Measurements from ENCODE around the gene SPATA33. TPM values are rescaled to one million over a fixed set of nuclear protein-coding genes. Genes with fewer than 3 reads are reported as not detected.

Gene SPATA33
- total RNA-seq (2022): 23.5 and 27.3 TPM in 2 replicates
- Bru-seq, nascent RNA: percentile 66 among the genes with signal in this experiment
- percentile 72 among the genes with signal in this experiment for BruChase-seq, experiment 1, labeled RNA remaining after a 6-hour chase
- percentile 70 among the genes with signal in this experiment for BruChase-seq, experiment 2, labeled RNA remaining after a 2-hour chase
- long read RNA-seq, transcript SPATA33-204 (2 exons, 2,368 nt): major isoform, 6 of 21 reads
- long read RNA-seq, partial matches to known transcripts: 0 of 21 reads
- long read RNA-seq, other reads (novel, unspliced or antisense): 8 of 21 reads

DNA sequence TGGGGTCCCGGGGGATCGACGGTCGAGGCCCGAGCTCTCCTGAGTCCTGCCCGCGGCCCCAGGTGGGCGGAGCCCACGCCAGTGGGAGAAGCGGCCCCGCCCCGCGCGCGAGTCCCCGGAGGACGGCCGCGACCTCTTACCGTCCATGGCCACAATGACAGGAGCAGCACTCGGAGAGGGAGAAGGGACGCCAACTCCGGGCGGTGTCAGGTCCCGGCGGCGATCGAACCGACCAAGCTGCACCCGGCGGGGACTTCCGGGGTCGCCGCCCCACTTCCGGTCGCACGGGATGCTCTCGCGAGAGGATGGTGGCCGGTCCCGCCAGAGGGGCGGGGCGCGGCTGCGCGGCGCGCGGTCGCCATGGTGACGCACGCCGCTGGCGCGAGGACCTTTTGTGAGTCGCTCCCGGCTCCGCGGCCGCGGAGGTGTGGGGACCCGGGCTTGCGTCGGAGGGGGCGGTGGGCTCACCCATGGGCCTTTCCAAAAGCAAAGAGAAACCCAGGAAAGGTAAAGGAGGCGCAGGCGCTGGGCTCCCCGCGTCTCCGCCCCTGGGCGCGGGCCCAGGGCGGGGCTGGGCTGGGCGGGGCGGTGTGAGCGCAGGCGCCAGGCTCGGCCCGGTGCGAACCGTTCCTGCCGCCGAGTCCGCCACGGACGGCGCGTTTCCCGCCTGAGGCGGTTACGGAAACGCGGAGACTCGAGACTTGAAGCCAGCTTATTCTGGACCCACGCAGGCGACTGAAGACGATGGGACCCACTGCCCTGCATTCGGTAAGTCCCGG is at the start of gene SPATA33, which contains the start of gene CHMP1A:
TSS of gene SPATA33 (plus strand) at position 395 of the 779 bp plus-strand sequence. CDS start at position 471, 76 bp downstream.
TSS of gene CHMP1A (minus strand) at position 267 of the 779 bp plus-strand sequence. CDS start at position 147, 120 bp downstream.
- no TSS peak for BruUV-seq (replicated peaks)
- intact Hi-C loops (cut with micrococcal nuclease; ENCODE audit: unreplicated experiment): no loop called here

DNA sequence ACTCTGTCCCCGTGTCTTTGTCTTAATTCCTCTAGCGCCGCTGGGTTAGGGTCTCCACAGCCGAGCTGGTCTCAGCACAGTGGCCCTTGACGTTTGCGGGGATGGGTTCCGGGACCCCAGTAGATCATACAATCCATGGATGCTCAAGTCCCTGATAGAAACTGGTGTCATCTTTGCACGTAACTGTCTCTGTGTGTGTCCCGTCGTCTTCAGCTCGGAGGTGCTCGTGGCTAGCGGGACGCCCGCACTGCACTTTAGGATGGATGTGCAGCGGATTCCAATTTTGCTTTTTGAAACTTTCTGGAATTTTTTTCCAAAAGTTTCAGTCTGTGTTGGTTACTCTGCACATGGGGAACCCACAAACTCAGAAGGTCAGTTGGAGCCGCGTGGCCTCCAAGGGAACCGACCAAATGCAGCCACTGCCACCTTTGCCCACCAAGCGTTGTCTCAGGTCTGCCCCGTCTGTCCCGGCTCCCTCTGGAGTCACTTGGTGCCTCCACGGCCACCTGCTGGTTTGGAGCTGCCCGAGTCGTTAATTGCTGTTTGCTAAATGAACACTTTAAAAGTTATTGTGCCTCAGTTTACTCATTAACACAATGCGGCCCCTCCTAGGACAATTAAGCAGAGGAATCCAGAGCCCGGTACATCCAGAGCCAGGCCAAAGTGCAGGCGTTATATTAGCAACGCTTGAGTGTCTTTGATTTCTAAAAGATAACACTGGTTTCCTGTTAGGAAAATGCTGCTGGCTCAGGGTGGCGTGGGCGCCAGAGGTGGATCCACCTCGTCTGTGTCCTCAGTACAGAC is 49.5 kb upstream of the SPATA33 start:
- TF ChIP-seq, protein P1, sequence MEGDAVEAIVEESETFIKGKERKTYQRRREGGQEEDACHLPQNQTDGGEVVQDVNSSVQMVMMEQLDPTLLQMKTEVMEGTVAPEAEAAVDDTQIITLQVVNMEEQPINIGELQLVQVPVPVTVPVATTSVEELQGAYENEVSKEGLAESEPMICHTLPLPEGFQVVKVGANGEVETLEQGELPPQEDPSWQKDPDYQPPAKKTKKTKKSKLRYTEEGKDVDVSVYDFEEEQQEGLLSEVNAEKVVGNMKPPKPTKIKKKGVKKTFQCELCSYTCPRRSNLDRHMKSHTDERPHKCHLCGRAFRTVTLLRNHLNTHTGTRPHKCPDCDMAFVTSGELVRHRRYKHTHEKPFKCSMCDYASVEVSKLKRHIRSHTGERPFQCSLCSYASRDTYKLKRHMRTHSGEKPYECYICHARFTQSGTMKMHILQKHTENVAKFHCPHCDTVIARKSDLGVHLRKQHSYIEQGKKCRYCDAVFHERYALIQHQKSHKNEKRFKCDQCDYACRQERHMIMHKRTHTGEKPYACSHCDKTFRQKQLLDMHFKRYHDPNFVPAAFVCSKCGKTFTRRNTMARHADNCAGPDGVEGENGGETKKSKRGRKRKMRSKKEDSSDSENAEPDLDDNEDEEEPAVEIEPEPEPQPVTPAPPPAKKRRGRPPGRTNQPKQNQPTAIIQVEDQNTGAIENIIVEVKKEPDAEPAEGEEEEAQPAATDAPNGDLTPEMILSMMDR (IDR thresholded peaks at IDR 0.05; ENCODE audit: unreplicated experiment): no peak
- Mint-ChIP-seq H3K4me3 (ENCODE audit: low read depth, unreplicated experiment) (no peak overlapping the region), H3K9me3 (ENCODE audit: low read depth, unreplicated experiment) (no peaks in the 10 kb centered on the region), H3K36me3 (ENCODE audit: insufficient read depth, unreplicated experiment) (no peaks in the 10 kb centered on the region), H3K27ac (ENCODE audit: unreplicated experiment) (no peak overlapping the region), H3K4me1 (ENCODE audit: low read depth, unreplicated experiment) (peaks cover 9% of the 10 kb centered on the region), H3K27me3 (ENCODE audit: unreplicated experiment) (peaks cover 12% of the 10 kb centered on the region)
- DNase-seq: no peak
- intact Hi-C loops (cut with micrococcal nuclease; ENCODE audit: unreplicated experiment): no loop called here
- no TSS peak for BruUV-seq (replicated peaks)
- CTCF ChIA-PET: no interaction called here

More for the DNA sequence above, at the start of gene SPATA33, which contains the start of gene CHMP1A:
- H3K4me3 Mint-ChIP-seq (ENCODE audit: low read depth, unreplicated experiment): peak within 1 kb of the TSS; percentile 98
- no peaks in the 10 kb centered on the region for H3K9me3 Mint-ChIP-seq (ENCODE audit: low read depth, unreplicated experiment)
- TF ChIP-seq, protein P1 (IDR thresholded peaks at IDR 0.05; ENCODE audit: unreplicated experiment): no peak
- peaks cover 83% of the 10 kb centered on the region for H3K36me3 Mint-ChIP-seq (ENCODE audit: insufficient read depth, unreplicated experiment)
- peak; percentile 98 for DNase-seq
- H3K27ac Mint-ChIP-seq (ENCODE audit: unreplicated experiment): peak within 1 kb of the TSS; percentile 88
- CTCF ChIA-PET: interaction anchor here (1.1 kb wide), 1 partner anchor 29 kb away, joined by 4 read pairs; the partner anchor contains the start of gene CDK10
- H3K4me1 Mint-ChIP-seq (ENCODE audit: low read depth, unreplicated experiment): peaks cover 20% of the 10 kb centered on the region
- no peaks in the 10 kb centered on the region for H3K27me3 Mint-ChIP-seq (ENCODE audit: unreplicated experiment)

DNA sequence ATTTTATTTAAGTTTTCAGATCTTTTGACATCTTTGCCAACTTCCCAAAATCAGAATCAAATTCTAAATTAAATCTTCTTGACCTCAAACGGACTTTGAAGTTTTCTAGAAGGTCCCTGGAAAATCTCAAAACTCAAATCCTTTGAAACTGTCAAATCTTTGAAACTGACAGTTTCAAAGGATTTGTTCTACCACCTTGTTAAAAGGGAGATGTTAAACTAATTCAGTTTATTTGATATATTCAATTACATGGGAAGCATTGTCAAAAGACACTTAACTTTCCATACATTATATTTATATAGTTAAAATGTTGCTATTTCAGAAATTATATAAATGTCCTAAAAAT is 47.6 kb upstream of the SPATA33 start:
- Mint-ChIP-seq H3K27me3 (ENCODE audit: unreplicated experiment) (peaks cover 15% of the 10 kb centered on the region), H3K36me3 (ENCODE audit: insufficient read depth, unreplicated experiment) (no peaks in the 10 kb centered on the region), H3K4me1 (ENCODE audit: low read depth, unreplicated experiment) (peaks cover 7% of the 10 kb centered on the region), H3K4me3 (ENCODE audit: low read depth, unreplicated experiment) (no peak overlapping the region), H3K9me3 (ENCODE audit: low read depth, unreplicated experiment) (no peaks in the 10 kb centered on the region), H3K27ac (ENCODE audit: unreplicated experiment) (no peak overlapping the region)
- no TSS peak for BruUV-seq (replicated peaks)
- intact Hi-C loops (cut with micrococcal nuclease; ENCODE audit: unreplicated experiment): no loop called here
- CTCF ChIA-PET: no interaction called here
- TF ChIP-seq, protein P1 (IDR thresholded peaks at IDR 0.05; ENCODE audit: unreplicated experiment): no peak
- DNase-seq: no peak

DNA sequence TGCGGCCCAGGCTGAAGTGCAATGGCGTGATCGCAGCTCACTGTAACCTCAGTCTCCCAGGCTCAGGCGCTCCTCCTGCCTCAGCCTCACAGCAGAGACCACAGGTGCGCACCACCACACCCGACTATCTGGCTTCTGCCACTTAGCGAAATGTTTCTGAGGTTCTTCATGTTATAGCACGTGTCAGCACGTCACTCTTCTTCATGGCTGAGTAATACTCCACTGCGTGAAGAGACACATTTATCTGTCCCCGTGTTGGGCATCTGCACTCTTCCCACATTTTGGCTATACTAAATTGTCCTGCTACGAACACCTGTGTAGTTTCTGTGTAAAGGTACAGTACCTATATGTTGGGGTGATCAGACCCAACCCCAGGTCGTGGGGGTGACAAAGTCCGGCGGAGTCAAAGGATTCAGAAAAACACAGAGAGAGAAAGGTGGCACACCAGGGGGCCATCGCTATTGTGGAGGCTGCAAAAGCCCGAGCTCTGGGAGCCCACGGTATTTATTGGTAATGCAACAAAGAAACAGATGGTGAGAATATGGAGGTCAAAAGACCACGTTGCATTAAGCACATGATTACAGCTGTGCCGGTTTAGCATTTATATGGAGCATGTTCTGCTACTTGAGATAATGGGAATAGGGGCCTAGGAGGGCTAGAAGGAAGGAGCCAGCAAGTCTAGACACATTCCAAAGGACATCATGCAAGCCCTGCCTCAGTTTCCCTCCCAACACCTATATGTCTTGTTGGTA is 45.0 kb upstream of the SPATA33 start:
- Mint-ChIP-seq H3K27ac (ENCODE audit: unreplicated experiment) (no peak overlapping the region), H3K4me1 (ENCODE audit: low read depth, unreplicated experiment) (peaks cover 15% of the 10 kb centered on the region), H3K9me3 (ENCODE audit: low read depth, unreplicated experiment) (no peaks in the 10 kb centered on the region), H3K4me3 (ENCODE audit: low read depth, unreplicated experiment) (no peak overlapping the region), H3K27me3 (ENCODE audit: unreplicated experiment) (peaks cover 27% of the 10 kb centered on the region), H3K36me3 (ENCODE audit: insufficient read depth, unreplicated experiment) (peaks cover 5% of the 10 kb centered on the region)
- no peak for DNase-seq
- CTCF ChIA-PET: no interaction called here
- no TSS peak for BruUV-seq (replicated peaks)
- TF ChIP-seq, protein P1 (IDR thresholded peaks at IDR 0.05; ENCODE audit: unreplicated experiment): no peak
- intact Hi-C loops (cut with micrococcal nuclease; ENCODE audit: unreplicated experiment): no loop called here
